Skeletal muscle tissue (tissue), 4 donors: ENCODE data around the gene INPP4B. TPM values are rescaled to one million over a fixed set of nuclear protein-coding genes. Genes with fewer than 3 reads are reported as not detected.

ENCODE experiments used
- H3K27ac ChIP-seq: one replicate; pipeline ENCODE4 v1.7.0; 2013; ENCODE audit warnings: mild to moderate bottlenecking, low read depth, low read length, inconsistent platforms
- H3K27me3 ChIP-seq, 3 donors: one replicate each; pipeline ENCODE4 v1.7.0; 2013; ENCODE audit warnings: low read length in 3 of 3; ENCODE audit not compliant: control insufficient read depth in 3 of 3, insufficient read depth in 3 of 3
- H3K36me3 ChIP-seq, 3 donors: one replicate each; pipeline ENCODE4 v1.7.0; 2013; ENCODE audit warnings: low read length in 3 of 3; ENCODE audit not compliant: control insufficient read depth in 3 of 3, insufficient read depth in 3 of 3
- H3K4me1 ChIP-seq, 3 donors: one replicate each; pipeline ENCODE4 v1.7.0; 2013; ENCODE audit warnings: low read length in 3 of 3, mild to moderate bottlenecking in 3 of 3; ENCODE audit not compliant: control insufficient read depth in 3 of 3, insufficient read depth in 3 of 3
- H3K4me3 ChIP-seq, 3 donors: one replicate each; pipeline ENCODE4 v1.7.0; 2013; ENCODE audit warnings: low read length in 3 of 3
- H3K9ac ChIP-seq, 3 donors: one replicate each; pipeline ENCODE4 v1.7.0; 2013; ENCODE audit warnings: low read length in 3 of 3, mild to moderate bottlenecking in 3 of 3, moderate library complexity in 2 of 3, low read depth in 1 of 3
- H3K9me3 ChIP-seq, 3 donors: one replicate each; pipeline ENCODE4 v1.7.0; 2013; ENCODE audit warnings: low read length in 3 of 3; ENCODE audit not compliant: control insufficient read depth in 3 of 3
- total RNA-seq: library from RNA; depleted of rRNA; stranded (reverse); fragments of >200 nt; gene quantifications from one replicate; pipeline ENCODE4 v1.2.3, GENCODE V29; 2014
- donor health status: Osteomylitis.

Gene INPP4B
- total RNA-seq, 1 donor from 2014 or later: 52.7 TPM

- Histone ChIP-seq H3K4me3 (no peak overlapping the region), H3K9ac (no peak overlapping the region), H3K36me3 (no peaks in the 10 kb centered on the region), H3K27me3 (no peaks in the 10 kb centered on the region), H3K4me1 (peaks cover 5 to 12% (median 12%) of the 10 kb centered on the region in 3 donors), H3K9me3 (no peaks in the 10 kb centered on the region), H3K27ac (no peak overlapping the region)
Observed at GRCh38 chr4:142345924-142346323, 500.2 kb downstream of the INPP4B start.

- peaks cover 0 to 3% (median 0%) of the 10 kb centered on the region in 3 donors for H3K9me3 ChIP-seq
- H3K36me3 ChIP-seq: no peaks in the 10 kb centered on the region
- no peak overlapping the region for H3K27ac ChIP-seq
- H3K4me3 ChIP-seq: no peak overlapping the region
- H3K4me1 ChIP-seq: no peaks in the 10 kb centered on the region
- no peaks in the 10 kb centered on the region for H3K27me3 ChIP-seq
- H3K9ac ChIP-seq: no peak overlapping the region
Observed at GRCh38 chr4:142341268-142341667, 504.8 kb downstream of the INPP4B start.

- no peak overlapping the region for H3K4me3 ChIP-seq
Observed at GRCh38 chr4:142339053-142339452, 507.0 kb downstream of the INPP4B start.

GRCh38 chr4:142336251-142336934 lies 509.7 kb downstream of the INPP4B start:
- peaks cover 0 to 4% (median under 1%) of the 10 kb centered on the region in 3 donors for H3K4me1 ChIP-seq
- H3K4me3 ChIP-seq: no peak overlapping the region
- H3K9me3 ChIP-seq: peaks cover 0 to 6% (median 0%) of the 10 kb centered on the region in 3 donors
- H3K27ac ChIP-seq: no peak overlapping the region
- no peak overlapping the region for H3K9ac ChIP-seq
- H3K36me3 ChIP-seq: no peaks in the 10 kb centered on the region
- no peaks in the 10 kb centered on the region for H3K27me3 ChIP-seq

More at GRCh38 chr4:142339053-142339452, 507.0 kb downstream of the INPP4B start:
- Histone ChIP-seq H3K36me3 (no peaks in the 10 kb centered on the region), H3K9ac (no peak overlapping the region), H3K27me3 (no peaks in the 10 kb centered on the region), H3K27ac (no peak overlapping the region), H3K4me1 (peaks cover 0 to 2% (median 0%) of the 10 kb centered on the region in 3 donors), H3K9me3 (peaks cover 0 to 6% (median 0%) of the 10 kb centered on the region in 3 donors)

GRCh38 chr4:142334931-142335330 lies 511.2 kb downstream of the INPP4B start:
- H3K36me3 ChIP-seq: no peaks in the 10 kb centered on the region
- H3K4me3 ChIP-seq: no peak overlapping the region
- H3K9ac ChIP-seq: no peak overlapping the region
- H3K4me1 ChIP-seq: peaks cover 2 to 6% (median 6%) of the 10 kb centered on the region in 3 donors
- H3K27me3 ChIP-seq: no peaks in the 10 kb centered on the region
- H3K9me3 ChIP-seq: peaks cover 0 to 6% (median 0%) of the 10 kb centered on the region in 3 donors
- no peak overlapping the region for H3K27ac ChIP-seq

- no peaks in the 10 kb centered on the region for H3K36me3 ChIP-seq
- H3K27ac ChIP-seq: peak overlapping the region; percentile 57
- H3K4me3 ChIP-seq: no peak overlapping the region
- H3K9ac ChIP-seq: no peak overlapping the region
- peaks cover 0 to 6% (median 0%) of the 10 kb centered on the region in 3 donors for H3K9me3 ChIP-seq
- peaks cover 2 to 8% (median 6%) of the 10 kb centered on the region in 3 donors for H3K4me1 ChIP-seq
- H3K27me3 ChIP-seq: no peaks in the 10 kb centered on the region
Observed at GRCh38 chr4:142331646-142332045, 514.5 kb downstream of the INPP4B start.

- H3K36me3 ChIP-seq: no peaks in the 10 kb centered on the region
- no peak overlapping the region for H3K9ac ChIP-seq
- peak overlapping the region; percentile 57 for H3K27ac ChIP-seq
- H3K27me3 ChIP-seq: no peaks in the 10 kb centered on the region
- no peak overlapping the region for H3K4me3 ChIP-seq
- H3K4me1 ChIP-seq: peaks cover 2 to 8% (median 6%) of the 10 kb centered on the region in 3 donors
- H3K9me3 ChIP-seq: peaks cover 0 to 1% (median 0%) of the 10 kb centered on the region in 3 donors
Observed at GRCh38 chr4:142331132-142331531, 515.0 kb downstream of the INPP4B start.

GRCh38 chr4:142330311-142330710 lies 515.8 kb downstream of the INPP4B start:
- H3K9ac ChIP-seq: no peak overlapping the region
- H3K27ac ChIP-seq: peak overlapping the region; percentile 57
- H3K27me3 ChIP-seq: no peaks in the 10 kb centered on the region
- H3K36me3 ChIP-seq: no peaks in the 10 kb centered on the region
- H3K4me3 ChIP-seq: no peak overlapping the region
- H3K9me3 ChIP-seq: no peaks in the 10 kb centered on the region
- H3K4me1 ChIP-seq: peaks cover 2 to 8% (median 6%) of the 10 kb centered on the region in 3 donors

GRCh38 chr4:142329313-142329712 lies 516.8 kb downstream of the INPP4B start:
- H3K36me3 ChIP-seq: no peaks in the 10 kb centered on the region
- no peak overlapping the region for H3K27ac ChIP-seq
- H3K9me3 ChIP-seq: no peaks in the 10 kb centered on the region
- H3K27me3 ChIP-seq: no peaks in the 10 kb centered on the region
- peaks cover 2 to 6% (median 6%) of the 10 kb centered on the region in 3 donors for H3K4me1 ChIP-seq
- no peak overlapping the region for H3K4me3 ChIP-seq
- no peak overlapping the region for H3K9ac ChIP-seq

GRCh38 chr4:142326181-142326580 lies 519.9 kb downstream of the INPP4B start:
- no peaks in the 10 kb centered on the region for H3K9me3 ChIP-seq
- no peaks in the 10 kb centered on the region for H3K27me3 ChIP-seq
- no peak overlapping the region for H3K27ac ChIP-seq
- H3K4me1 ChIP-seq: peaks cover 2 to 4% (median 3%) of the 10 kb centered on the region in 3 donors
- no peak overlapping the region for H3K9ac ChIP-seq
- H3K4me3 ChIP-seq: no peak overlapping the region
- no peaks in the 10 kb centered on the region for H3K36me3 ChIP-seq
